Subcutaneous adipose tissue (tissue), 4 donors: ENCODE results near the gene SNHG17. TPM values are rescaled to one million over a fixed set of nuclear protein-coding genes. Genes with fewer than 3 reads are reported as not detected.

Experiments used
- total RNA-seq, 4 donors: library from RNA; depleted of rRNA; stranded (reverse); fragments of >200 nt; gene quantifications; one replicate each; pipeline ENCODE4 v1.1.0, GENCODE V29; 2016
- TF ChIP-seq, protein P1 (sequence below): fragments of 450-650 bp; IDR thresholded peaks from one replicate; pipeline ENCODE4 v1.5.1; 2016; ENCODE audit warnings: low read depth, mild to moderate bottlenecking, control low read depth, antibody characterized with exemption, moderate library complexity

Gene SNHG17
- total RNA-seq, 4 donors from 2014 or later = 7.7 to 25.4 (median 20.4) TPM

DNA sequence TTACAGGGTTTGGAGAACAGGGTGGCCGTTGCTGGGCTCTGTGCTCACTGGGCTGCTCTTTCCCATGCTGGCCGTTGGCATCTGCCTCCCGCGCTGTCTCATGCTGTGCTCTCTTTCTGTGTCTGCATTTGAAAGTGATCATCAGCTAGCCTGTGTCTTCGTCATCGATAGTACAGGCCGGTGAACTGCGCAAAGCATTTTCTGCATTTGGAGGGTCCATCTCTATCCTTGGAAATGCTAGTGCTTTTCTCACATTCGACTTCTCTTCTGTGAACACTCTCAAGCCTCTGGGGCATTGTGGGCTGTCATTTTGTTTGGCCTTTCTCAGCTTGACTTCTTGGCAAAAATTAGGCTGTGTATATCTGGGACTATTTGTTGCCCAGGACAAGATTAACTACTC, 6.8 kb upstream of the SNHG17 start:
- TF ChIP-seq, protein P1, sequence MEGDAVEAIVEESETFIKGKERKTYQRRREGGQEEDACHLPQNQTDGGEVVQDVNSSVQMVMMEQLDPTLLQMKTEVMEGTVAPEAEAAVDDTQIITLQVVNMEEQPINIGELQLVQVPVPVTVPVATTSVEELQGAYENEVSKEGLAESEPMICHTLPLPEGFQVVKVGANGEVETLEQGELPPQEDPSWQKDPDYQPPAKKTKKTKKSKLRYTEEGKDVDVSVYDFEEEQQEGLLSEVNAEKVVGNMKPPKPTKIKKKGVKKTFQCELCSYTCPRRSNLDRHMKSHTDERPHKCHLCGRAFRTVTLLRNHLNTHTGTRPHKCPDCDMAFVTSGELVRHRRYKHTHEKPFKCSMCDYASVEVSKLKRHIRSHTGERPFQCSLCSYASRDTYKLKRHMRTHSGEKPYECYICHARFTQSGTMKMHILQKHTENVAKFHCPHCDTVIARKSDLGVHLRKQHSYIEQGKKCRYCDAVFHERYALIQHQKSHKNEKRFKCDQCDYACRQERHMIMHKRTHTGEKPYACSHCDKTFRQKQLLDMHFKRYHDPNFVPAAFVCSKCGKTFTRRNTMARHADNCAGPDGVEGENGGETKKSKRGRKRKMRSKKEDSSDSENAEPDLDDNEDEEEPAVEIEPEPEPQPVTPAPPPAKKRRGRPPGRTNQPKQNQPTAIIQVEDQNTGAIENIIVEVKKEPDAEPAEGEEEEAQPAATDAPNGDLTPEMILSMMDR = no peak

DNA sequence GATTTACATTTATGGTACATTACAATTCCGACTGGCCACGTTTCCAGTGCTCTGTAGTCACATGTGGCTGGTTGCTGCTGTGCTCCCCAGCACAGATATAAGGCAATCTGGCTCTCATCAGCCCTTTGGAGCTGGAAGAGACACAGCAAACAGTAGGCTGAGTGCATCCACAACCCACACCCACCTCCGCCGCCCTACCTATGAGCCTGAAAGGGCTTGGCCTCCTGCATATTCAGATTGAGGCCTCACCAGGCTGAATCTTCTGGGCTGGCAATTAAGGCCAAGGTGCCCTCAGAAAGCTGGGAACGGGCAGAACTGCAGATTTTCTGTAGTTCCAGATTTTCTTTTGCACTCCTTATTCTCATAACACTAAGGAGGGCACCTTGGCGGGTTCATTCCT, 2.7 kb upstream of the SNHG17 start:
- TF ChIP-seq, protein P1 = no peak

DNA sequence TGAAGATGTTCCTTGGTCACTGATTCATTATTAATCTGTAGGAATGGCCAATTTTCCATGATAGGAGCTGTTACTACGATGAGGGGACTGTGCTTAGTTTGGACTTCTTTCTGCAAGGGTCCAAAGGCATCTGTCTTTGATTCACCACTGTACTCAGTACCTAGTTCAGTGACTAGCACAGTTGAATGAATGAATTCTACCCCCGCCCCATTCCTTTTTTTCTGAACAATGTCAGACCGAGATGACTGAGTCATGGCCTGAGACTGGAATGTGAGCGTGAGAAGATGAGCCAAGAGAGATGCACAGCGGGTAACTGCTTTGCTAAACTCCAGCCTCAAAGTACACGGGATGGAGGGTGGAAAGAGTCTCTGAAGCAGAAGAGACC, 419 bp upstream of the SNHG17 start:
- TF ChIP-seq, protein P1 = no peak

DNA sequence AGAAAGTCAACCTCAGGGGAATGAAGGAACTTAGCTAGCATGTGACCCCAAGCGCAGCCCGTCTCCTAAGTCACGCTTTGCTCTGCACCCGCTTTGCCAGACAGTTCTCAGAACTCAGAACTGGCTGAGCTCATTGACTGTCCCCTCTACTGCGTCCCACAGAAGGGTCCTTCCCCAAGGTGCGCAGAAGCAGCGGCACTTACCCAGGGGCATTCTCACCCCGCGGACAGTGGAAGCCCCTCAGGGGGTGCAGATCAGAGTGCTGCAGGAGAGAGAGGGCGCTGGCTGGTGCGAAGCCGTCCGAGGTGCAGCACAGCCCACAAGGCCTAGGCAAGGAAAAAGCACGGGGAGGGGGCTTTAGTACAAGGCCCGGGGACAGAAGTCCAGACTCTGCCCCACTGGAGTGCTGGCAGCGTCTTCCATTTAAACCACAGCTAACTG, 807 bp downstream of the SNHG17 start:
- TF ChIP-seq, protein P1 = no peak

DNA sequence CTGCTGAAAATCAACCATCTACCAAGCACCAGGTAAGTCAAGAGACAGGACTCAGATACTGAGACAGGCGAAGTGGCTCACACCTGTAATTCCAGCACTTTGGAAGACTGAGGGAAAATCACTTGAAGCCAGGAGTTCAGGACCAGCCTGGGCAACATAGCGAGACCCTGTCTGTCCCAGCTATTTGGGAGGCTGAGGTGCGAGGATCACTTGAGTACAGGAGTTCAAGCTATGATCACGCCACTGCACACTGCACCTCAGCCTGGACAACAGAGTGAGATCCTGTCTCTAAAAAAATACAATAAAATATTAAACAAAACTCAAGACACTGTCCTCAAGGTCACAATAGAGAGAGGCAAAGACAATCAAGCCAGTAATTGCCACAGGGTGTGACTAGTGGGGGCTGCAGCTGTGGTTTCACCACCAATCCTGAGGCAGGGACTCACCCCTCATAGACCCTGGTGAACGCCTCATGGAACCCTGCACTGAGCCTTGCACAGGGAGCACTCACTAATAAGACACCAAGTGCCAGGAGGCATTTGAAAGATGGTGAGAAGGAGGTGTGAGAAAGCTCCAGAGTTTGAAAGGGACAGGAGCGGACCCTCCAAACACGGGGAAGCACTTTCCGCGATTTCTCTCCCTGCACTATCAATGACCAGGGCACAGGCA, 1.7 kb downstream of the SNHG17 start:
- TF ChIP-seq, protein P1 = no peak

DNA sequence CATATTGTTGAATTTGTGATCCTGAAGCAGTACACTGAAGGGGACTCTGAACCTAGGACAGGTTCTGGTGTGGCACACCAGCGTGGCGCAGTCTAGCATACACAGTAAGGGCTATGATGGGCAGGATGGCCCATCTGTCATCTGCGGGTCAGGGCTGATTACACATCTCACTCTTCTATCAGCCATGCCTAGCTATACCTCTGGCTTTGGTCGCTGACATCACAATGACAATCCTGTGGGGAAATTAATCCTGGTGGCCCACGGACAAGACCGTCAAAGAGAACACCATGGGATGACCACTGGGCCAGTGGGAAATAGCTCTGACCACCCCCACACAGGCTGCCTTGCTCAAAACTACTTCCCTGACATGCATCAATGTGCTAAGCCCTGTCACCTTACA, 2.8 kb downstream of the SNHG17 start:
- TF ChIP-seq, protein P1 = no peak

DNA sequence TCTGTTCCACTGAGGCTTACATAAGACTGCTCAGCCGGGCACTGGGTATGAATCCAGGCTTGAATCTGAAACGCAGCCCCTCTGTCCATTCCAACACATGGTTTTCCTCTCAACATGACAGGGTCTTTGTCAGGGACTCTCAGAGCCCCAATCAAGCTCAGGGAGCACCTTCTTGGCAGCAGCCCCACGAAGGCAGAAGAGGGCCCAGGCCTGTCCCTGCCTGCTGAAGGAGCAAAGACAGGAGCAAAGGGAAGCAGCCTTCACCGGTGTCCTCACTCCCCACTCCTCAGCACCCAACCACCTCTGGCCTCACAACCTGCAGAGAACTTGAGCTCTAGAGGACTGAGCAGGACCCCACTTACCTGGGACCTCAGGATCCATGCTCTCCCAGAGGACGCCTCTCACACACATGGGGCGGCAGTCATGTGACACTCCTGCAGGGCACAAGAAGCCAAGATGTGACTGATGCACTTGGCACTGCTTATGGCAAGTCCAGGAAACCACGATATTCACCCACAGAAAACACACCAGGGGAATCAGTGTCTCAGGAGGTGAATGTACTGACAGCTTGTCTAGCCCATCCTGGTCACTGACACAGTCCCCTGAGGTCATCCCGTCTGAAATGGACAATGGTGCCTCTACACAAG, 4.3 kb downstream of the SNHG17 start:
- TF ChIP-seq, protein P1 = no peak
